BE2C (cell line): ENCODE results near the gene NEBL.

ENCODE experiments used
- DNase-seq: peaks from one replicate; pipeline ENCODE4 v3.0.0-alpha.2; 2020
- H3K27me3 ChIP-seq: fragments of 250-450 bp; sonication (Bioruptor Pico); 2 replicates; pipeline ENCODE4 v1.5.1; 2020; ENCODE audit warnings: mild to moderate bottlenecking
- H3K36me3 ChIP-seq: fragments of 250-450 bp; sonication (Bioruptor Pico); 2 replicates; pipeline ENCODE4 v1.5.1; 2020; ENCODE audit warnings: mild to moderate bottlenecking
- H3K4me1 ChIP-seq: fragments of 250-450 bp; sonication (Bioruptor Pico); 2 replicates; pipeline ENCODE4 v1.5.1; 2020
- H3K4me3 ChIP-seq: 2 replicates; pipeline ENCODE4 v1.5.1; 2011; ENCODE audit warnings: low read depth, low read length
- H3K9me3 ChIP-seq: fragments of 250-450 bp; sonication (Bioruptor Pico); 2 replicates; pipeline ENCODE4 v1.5.1; 2020
- CTCF ChIP-seq: IDR thresholded peaks from 2 replicates; pipeline ENCODE4 v1.5.1; 2012; ENCODE audit warnings: mild to moderate bottlenecking, low read depth, low read length

The NEBL gene

GRCh38 chr10:20911626-20912025 lies 14.5 kb upstream of the NEBL start:
- no peaks in the 10 kb centered on the region for H3K27me3 ChIP-seq
- no peaks in the 10 kb centered on the region for H3K9me3 ChIP-seq
- H3K4me1 ChIP-seq = 0 out of 2 replicates have a peak, but pooled peaks cover 2% of the 10 kb centered on the region
- TF ChIP-seq CTCF = no peak
- DNase-seq = no peak
- no peak overlapping the region for H3K4me3 ChIP-seq
- no peaks in the 10 kb centered on the region for H3K36me3 ChIP-seq

GRCh38 chr10:20909801-20910200 lies 12.7 kb upstream of the NEBL start:
- Histone ChIP-seq H3K27me3 (no peaks in the 10 kb centered on the region), H3K4me3 (no peak overlapping the region), H3K9me3 (no peaks in the 10 kb centered on the region), H3K36me3 (no peaks in the 10 kb centered on the region), H3K4me1 (0 out of 2 replicates have a peak, but pooled peaks cover 2% of the 10 kb centered on the region)
- no peak for DNase-seq
- TF ChIP-seq CTCF = no peak

- H3K36me3 ChIP-seq = no peaks in the 10 kb centered on the region
- no peak overlapping the region for H3K4me3 ChIP-seq
- H3K27me3 ChIP-seq = no peaks in the 10 kb centered on the region
- no peak for TF ChIP-seq CTCF
- DNase-seq = no peak
- no peaks in the 10 kb centered on the region for H3K9me3 ChIP-seq
- 0 out of 2 replicates have a peak, but pooled peaks cover 2% of the 10 kb centered on the region for H3K4me1 ChIP-seq
These were observed 11.3 kb upstream of the NEBL start for GRCh38 chr10:20908391-20908790.

GRCh38 chr10:20903635-20904390 lies 6.7 kb upstream of the NEBL start:
- TF ChIP-seq CTCF = no peak
- Histone ChIP-seq H3K36me3 (no peaks in the 10 kb centered on the region), H3K4me1 (no peaks in the 10 kb centered on the region), H3K4me3 (no peak overlapping the region), H3K9me3 (no peaks in the 10 kb centered on the region), H3K27me3 (no peaks in the 10 kb centered on the region)
- DNase-seq = no peak

GRCh38 chr10:20901110-20901509 lies 4.0 kb upstream of the NEBL start:
- Histone ChIP-seq H3K4me3 (no peak overlapping the region), H3K27me3 (no peaks in the 10 kb centered on the region), H3K4me1 (no peaks in the 10 kb centered on the region), H3K9me3 (no peaks in the 10 kb centered on the region), H3K36me3 (no peaks in the 10 kb centered on the region)
- TF ChIP-seq CTCF = no peak
- DNase-seq = no peak

GRCh38 chr10:20898866-20899535 lies 1.9 kb upstream of the NEBL start:
- H3K4me3 ChIP-seq = no peak overlapping the region
- H3K27me3 ChIP-seq = no peaks in the 10 kb centered on the region
- no peak for TF ChIP-seq CTCF
- H3K36me3 ChIP-seq = no peaks in the 10 kb centered on the region
- H3K4me1 ChIP-seq = no peaks in the 10 kb centered on the region
- no peaks in the 10 kb centered on the region for H3K9me3 ChIP-seq
- DNase-seq = no peak
